ENCODE results near the gene LRRC61.

The LRRC61 gene

DNA sequence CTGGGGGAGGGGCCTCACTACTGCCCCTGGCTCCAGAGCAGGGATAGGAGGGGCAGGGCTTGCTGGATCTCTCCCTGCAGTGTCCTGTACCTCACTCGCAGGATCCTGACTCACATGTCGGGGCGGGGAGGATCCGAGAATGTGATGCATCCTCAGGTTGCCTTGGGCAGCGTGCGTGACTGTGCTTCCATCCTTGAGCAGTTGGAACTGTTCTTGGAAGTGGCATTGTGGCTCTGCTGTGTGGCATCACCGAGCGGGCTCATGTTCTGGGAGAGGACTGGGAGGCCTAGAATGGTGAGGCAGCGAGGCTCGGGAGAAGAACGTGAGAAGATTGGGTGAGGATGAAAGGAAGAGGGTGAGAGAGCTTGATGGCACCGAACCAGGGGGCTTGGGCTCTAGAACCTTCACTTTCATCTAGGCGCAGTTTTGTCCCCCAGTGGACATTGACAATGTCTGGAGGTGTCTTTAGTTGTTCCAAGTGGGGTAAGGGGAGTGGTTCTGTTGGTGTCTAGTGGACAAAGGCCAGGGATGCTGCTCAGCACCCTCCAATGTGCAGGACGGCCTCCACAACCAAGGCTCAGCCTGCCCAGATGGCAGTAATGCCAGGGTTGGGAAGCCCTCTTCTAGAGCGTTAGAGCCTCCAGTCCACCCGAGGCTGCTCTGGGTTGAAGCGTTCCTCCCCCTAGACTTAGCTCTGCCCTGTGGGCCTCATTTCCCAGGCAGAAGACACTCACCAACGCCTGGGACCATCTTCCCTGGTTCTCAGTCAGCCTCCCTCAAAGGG, 9.9 kb downstream of the LRRC61 start:
- no peak overlapping the region for H3K27ac ChIP-seq
- TF ChIP-seq, protein P1, sequence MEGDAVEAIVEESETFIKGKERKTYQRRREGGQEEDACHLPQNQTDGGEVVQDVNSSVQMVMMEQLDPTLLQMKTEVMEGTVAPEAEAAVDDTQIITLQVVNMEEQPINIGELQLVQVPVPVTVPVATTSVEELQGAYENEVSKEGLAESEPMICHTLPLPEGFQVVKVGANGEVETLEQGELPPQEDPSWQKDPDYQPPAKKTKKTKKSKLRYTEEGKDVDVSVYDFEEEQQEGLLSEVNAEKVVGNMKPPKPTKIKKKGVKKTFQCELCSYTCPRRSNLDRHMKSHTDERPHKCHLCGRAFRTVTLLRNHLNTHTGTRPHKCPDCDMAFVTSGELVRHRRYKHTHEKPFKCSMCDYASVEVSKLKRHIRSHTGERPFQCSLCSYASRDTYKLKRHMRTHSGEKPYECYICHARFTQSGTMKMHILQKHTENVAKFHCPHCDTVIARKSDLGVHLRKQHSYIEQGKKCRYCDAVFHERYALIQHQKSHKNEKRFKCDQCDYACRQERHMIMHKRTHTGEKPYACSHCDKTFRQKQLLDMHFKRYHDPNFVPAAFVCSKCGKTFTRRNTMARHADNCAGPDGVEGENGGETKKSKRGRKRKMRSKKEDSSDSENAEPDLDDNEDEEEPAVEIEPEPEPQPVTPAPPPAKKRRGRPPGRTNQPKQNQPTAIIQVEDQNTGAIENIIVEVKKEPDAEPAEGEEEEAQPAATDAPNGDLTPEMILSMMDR (conservative IDR thresholded peaks at IDR 0.05), result no peak

DNA sequence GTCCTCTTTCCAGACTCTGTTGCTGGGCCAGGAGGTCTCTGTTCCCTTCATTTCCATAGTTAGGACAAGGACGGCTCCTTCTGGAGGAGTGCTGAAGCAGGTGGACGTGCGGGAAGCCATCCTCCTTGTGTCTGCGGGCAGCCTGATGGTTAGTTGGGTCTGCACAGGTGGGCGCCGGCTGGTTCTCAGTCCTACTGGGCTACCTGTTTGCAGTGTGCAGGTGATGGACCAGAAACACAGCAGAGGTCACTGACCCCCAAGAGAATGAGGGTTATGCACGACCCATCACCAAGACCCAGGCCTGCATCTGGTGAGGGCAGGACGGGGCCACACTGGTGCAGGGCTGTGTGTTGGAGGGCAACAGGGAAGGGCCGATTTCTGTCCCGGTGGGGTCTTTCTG, 10.5 kb downstream of the LRRC61 start:
- TF ChIP-seq, protein P1 (conservative IDR thresholded peaks at IDR 0.05), result no peak
- H3K27ac ChIP-seq, result no peak overlapping the region

DNA sequence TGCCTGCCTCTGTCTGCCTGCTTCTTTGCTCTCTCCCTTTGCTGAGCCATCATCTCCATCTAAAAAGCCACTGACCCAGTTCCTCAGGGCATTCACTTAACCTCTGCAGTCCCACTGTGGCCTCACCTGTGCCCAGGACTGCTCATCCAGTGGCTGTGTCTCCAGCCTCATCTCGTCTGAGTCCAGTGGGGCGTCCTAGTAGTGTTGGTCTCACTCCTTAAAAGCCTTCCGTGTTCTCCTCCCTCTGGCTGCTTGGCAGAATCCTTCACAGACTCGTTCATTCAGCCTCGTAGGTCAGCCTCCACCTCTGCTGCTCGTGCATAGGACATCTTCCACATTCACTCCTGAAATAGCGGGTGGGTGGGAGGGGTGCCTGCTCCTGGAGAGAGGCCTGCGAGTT, 11.0 kb downstream of the LRRC61 start:
- no peak overlapping the region for H3K27ac ChIP-seq
- TF ChIP-seq, protein P1 (conservative IDR thresholded peaks at IDR 0.05), result no peak

DNA sequence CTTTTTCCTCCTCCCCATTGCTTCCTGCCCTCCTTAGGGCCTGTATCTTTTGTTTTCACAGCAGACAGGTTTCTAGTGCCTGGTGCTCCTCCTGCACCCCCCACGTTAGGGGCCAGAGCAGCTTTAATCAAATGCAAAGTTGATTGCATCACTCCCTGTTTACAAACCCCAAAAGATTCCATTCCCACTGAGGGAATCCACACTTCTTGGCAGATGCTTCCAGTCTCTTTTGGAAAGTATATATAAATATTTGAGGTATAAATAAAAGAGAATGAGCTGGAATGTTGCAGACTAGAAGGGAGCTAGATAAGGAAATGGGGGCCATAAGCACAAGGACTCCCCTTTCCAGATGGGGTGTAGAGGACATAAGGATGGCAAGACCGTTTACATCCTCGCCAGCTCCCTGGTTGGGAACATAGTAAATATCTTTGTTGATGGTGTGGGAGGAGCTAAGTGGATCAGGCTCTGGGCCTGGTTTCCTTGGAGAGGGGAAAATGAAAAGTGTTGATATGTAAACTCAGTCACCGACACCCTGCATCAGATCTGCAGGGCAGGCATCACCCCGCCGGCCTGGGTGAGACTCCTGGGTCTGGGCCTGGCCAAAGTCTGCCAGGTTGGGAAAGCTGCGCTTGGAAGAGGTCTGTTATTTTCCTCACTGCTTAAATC, 12.1 kb downstream of the LRRC61 start:
- H3K27ac ChIP-seq, result 0 out of 2 replicates have a peak overlapping the region, but pooled peaks have one; percentile 1
- TF ChIP-seq, protein P1 (conservative IDR thresholded peaks at IDR 0.05), result no peak

DNA sequence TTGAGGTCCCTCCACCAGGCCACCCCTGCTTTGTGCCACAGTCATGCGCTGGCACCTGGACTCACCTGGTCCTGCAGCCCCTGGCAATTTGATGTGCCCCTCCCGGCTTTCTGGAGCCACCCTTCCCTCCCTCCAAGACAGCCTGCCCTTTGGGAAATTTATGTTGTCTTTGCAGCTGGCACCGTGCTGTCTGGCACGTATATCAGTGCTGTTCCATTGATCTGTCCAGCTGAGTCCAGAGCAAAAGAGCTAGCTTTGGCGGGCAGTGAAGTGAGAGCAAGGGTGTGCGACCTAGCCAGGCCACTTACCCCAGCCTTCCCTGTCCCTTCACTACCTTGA, 12.6 kb downstream of the LRRC61 start:
- TF ChIP-seq, protein P1 (conservative IDR thresholded peaks at IDR 0.05), result no peak
- no peak overlapping the region for H3K27ac ChIP-seq

DNA sequence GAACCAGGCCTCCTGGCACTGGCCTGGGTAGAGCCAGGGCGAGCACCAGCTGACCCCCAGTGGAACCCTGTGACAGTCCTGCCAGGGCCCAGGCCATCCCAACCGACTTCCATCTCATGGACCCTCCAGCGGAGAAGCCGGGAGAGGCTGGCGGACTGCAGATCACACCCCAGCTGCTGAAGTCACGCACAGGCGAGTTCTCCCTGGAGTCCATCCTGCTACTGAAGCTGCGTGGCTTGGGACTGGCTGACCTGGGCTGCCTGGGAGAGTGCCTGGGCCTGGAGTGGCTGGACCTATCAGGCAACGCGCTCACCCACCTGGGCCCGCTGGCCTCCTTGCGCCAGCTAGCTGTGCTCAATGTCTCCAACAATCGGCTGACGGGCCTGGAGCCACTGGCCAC, 13.6 kb downstream of the LRRC61 start:
- TF ChIP-seq, protein P1 (conservative IDR thresholded peaks at IDR 0.05), result no peak
- no peak overlapping the region for H3K27ac ChIP-seq

DNA sequence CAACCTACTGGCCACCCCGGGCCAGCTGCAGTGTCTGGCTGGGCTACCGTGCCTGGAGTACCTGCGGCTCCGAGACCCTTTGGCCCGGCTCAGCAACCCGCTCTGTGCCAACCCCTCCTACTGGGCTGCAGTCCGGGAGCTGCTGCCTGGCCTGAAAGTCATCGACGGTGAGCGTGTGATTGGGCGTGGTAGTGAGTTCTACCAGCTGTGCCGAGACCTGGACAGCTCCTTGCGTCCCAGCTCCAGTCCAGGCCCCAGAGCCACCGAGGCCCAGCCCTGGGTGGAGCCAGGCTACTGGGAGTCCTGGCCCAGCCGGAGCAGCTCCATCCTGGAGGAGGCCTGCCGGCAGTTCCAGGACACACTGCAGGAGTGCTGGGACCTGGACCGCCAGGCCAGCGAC, 14.0 kb downstream of the LRRC61 start:
- no peak overlapping the region for H3K27ac ChIP-seq
- TF ChIP-seq, protein P1 (conservative IDR thresholded peaks at IDR 0.05), result no peak

Measured in VCaP (cell line).